NCI-H526 (cell line): Measurements from ENCODE around the gene HSPA9.
A peak's percentile ranks its signal among the peaks of the same experiment; 100 is the strongest.

Experiments
- DNase-seq, 2 experiments: peaks; one replicate each; lab custom pipeline; 2025; lab: John Stamatoyannopoulos, UW

HSPA9 gene

GRCh38 chr5:138563340-138564118, 11.7 kb downstream of the HSPA9 start:
- DNase-seq = no peak

- DNase-seq = no peak
Observed at GRCh38 chr5:138560971-138561370, 14.2 kb downstream of the HSPA9 start.

- no peak for DNase-seq
Observed at GRCh38 chr5:138559937-138560336, 15.3 kb downstream of the HSPA9 start.

GRCh38 chr5:138557677-138558076, 17.5 kb downstream of the HSPA9 start:
- no peak for DNase-seq

GRCh38 chr5:138554143-138554542, 21.1 kb downstream of the HSPA9 start:
- DNase-seq = no peak

- no peak for DNase-seq
Observed at GRCh38 chr5:138553437-138554095, 21.6 kb downstream of the HSPA9 start.

GRCh38 chr5:138552657-138553056, 22.5 kb downstream of the HSPA9 start:
- DNase-seq = no peak

- no peak for DNase-seq
Observed at GRCh38 chr5:138549414-138549813, 25.8 kb downstream of the HSPA9 start.

GRCh38 chr5:138545919-138546562, 29.2 kb downstream of the HSPA9 start:
- DNase-seq = no peak

- DNase-seq = no peak
Observed at GRCh38 chr5:138544181-138545134, 30.7 kb downstream of the HSPA9 start.

- no peak for DNase-seq
Observed at GRCh38 chr5:138543730-138544104, 31.5 kb downstream of the HSPA9 start.

GRCh38 chr5:138542956-138543729, 32.1 kb downstream of the HSPA9 start, which contains the start of gene ETF1:
Gene ETF1 (minus strand): TSS chr5:138543236. CDS start chr5:138542918, 318 bp downstream.
- peak; percentile 98 to 100 for DNase-seq

GRCh38 chr5:138542180-138542955, 32.8 kb downstream of the HSPA9 start:
- DNase-seq = no peak

GRCh38 chr5:138541511-138542179, 33.6 kb downstream of the HSPA9 start:
- no peak for DNase-seq

GRCh38 chr5:138539791-138540190, 35.4 kb downstream of the HSPA9 start:
- DNase-seq = no peak

- DNase-seq = no peak
Observed at GRCh38 chr5:138538943-138539627, 36.1 kb downstream of the HSPA9 start.

- no peak for DNase-seq
Observed at GRCh38 chr5:138536665-138537315, 38.4 kb downstream of the HSPA9 start.

GRCh38 chr5:138536215-138536614, 39.0 kb downstream of the HSPA9 start:
- no peak for DNase-seq
